ENCODE measurements around the gene SNRNP200.

DNA sequence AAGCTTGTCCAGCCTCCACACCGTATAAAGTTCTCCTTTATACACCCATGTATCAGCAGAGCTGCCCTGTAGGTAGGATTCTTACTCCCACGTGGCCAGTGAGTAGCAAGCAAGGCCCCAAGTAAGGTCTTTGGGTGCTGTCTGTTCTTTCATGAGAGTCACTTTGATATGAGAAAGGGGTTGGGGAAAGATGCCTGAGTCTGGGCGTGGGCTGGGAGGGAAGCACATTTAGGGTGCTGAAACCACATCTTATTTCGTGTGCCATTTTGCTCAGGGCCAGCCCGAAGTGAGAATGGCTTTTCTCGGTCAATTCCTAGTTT lies 19.3 kb upstream of the SNRNP200 start:
- TF ChIP-seq, protein P1, sequence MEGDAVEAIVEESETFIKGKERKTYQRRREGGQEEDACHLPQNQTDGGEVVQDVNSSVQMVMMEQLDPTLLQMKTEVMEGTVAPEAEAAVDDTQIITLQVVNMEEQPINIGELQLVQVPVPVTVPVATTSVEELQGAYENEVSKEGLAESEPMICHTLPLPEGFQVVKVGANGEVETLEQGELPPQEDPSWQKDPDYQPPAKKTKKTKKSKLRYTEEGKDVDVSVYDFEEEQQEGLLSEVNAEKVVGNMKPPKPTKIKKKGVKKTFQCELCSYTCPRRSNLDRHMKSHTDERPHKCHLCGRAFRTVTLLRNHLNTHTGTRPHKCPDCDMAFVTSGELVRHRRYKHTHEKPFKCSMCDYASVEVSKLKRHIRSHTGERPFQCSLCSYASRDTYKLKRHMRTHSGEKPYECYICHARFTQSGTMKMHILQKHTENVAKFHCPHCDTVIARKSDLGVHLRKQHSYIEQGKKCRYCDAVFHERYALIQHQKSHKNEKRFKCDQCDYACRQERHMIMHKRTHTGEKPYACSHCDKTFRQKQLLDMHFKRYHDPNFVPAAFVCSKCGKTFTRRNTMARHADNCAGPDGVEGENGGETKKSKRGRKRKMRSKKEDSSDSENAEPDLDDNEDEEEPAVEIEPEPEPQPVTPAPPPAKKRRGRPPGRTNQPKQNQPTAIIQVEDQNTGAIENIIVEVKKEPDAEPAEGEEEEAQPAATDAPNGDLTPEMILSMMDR (IDR thresholded peaks at IDR 0.05): no peak
- no peak for TF ChIP-seq POLR2A (IDR thresholded peaks at IDR 0.05)
